ENCODE results near the gene DECR2.
"Not testable (repeated sequence)": the region's sequence is repeated elsewhere in the genome, so short reads cannot be mapped to it uniquely, and the experiment has no call there.

Gene DECR2

DNA sequence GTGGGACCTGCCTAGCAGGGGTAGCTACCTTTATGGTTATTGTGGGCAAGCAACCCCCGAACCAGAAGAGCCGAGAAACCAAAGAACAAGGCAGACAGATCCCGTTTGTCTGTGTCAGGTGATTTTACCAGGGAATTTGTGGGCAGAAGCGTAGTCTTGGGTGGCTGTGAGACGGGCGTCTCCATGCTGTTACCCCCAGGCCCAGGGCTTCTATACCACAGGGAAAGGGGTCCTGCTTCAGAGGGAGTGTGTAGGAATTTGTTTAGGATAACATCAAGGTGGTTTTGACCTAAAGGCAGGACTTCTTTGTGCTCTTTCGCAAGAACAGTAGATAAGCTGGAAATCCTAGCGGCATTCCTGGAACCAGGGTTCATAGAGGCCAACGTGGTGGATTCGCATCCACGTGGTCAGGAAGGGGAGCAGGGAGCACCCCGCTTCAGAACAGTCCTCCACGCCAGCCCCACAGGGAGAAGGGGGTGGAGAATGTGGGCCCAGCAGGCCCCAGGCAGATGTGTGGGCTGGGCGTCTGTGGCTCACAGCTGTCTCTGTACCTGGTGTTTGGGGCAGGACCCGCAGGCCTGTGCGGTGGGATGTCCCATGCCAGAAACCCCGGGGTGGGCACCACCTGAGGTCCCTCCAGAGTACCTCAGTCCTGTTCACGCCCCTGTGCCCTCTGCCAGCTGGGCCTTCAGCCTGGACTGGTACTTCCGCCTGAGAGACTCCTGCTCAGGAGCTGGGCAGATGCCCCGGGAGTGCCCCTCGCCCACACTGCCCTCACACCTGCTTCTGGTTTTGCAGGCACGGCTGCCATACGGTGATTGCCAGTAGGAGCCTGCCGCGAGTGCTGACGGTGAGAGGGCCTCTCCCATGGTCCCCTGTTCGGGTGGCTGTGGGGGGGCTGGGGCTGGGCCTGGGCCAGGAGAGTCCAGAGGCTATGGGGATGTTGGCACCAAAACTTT, 4.1 kb downstream of the DECR2 start:
- DNase-seq, result no peak

DNA sequence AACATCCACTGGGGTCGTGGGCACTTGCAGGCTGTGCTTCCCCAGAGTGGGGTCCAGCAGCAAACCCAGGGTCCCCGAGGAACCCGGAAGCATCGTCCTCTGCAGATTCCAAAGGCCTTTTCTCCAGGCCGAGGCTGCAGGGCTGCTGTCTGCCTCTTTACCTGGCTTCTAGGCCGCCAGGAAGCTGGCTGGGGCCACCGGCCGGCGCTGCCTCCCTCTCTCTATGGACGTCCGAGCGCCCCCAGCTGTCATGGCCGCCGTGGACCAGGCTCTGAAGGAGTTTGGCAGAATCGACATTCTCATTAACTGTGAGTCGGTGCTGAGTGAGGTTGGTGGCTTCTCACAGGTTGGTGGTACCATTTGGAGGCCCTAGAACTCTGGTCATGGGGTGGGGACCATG, 5.6 kb downstream of the DECR2 start:
- no peak for DNase-seq

GRCh38 chr16:410516-411178, 9.0 kb downstream of the DECR2 start:
- no peak for DNase-seq

DNA sequence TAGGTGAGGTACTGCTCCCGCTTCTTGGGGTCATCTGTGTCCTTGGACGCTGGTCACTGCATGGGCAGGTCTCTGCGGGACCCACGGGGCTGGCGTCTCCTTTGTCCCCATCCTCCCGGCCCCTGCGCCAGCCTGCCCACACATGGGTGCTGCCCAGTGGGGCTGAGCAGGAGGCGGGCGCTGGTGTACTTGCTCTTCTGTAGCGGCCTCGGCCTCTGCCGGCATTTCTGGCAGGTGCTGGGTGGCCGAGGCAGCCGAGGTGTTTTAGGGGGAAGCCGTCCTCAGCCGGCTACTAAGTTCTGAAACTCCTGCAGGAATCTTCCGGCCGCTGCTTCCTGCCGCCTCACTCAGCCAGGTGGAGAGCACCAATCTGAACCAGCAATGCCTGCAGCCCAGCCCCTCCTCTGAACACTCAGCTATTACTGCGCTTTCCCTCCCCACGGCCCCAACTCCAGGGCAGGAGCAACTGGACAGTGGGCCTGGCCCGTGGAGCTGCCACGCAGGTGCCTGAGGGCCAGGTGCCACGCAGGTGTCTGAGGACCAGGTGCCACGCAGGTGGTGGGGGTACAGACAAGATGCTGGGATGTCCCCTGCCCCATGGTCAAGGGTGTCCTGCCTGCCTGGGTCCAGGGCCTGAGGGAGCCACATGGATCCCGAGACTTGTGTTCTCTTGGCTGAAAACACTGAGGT, 10.0 kb downstream of the DECR2 start:
- no peak for DNase-seq

DNA sequence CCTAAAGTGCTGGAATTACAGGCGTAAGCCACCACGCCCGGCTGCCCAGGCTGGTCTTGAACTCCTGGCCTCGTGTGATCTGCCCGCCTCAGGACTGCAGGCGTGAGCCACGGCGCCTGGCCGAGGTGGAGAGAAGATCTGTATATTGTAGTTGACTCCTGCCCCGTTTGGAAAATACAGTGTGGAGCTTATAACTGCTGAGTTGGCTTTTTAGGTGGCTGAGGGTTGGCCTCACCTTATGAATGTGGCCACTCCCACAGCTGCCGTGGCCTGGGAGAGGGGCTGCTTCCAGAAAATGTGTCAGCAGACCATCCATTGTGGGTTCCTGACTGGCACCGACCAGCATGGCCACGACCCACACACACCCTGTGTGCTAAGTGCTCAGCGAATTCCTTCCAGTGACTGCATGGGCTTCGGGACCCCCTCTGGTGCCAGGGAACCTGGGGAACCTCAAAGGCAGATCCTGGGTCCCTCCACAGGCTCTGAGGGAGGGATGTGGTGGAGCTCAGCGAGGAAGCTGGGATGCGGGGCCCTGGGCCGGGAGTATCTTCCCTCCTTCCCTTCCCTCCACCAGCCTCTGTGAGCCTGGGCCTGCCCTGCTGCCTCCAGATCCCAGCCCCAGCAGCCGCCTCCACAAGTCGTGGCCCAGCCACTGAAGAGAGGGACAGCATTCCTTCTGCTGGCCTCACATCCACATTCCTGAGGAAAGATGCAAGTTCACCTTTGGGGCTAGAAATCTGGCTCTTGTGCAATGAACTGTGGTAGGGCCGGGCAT, 12.9 kb downstream of the DECR2 start:
- DNase-seq, result no peak

- not testable (repeated sequence) for DNase-seq
These were observed 13.4 kb downstream of the DECR2 start for GRCh38 chr16:415170-415498.

- not testable (repeated sequence) for DNase-seq
These were observed 20.5 kb downstream of the DECR2 start for GRCh38 chr16:422179-422578.

- no peak for DNase-seq
These were observed 22.4 kb downstream of the DECR2 start for GRCh38 chr16:424033-424622.

DNA sequence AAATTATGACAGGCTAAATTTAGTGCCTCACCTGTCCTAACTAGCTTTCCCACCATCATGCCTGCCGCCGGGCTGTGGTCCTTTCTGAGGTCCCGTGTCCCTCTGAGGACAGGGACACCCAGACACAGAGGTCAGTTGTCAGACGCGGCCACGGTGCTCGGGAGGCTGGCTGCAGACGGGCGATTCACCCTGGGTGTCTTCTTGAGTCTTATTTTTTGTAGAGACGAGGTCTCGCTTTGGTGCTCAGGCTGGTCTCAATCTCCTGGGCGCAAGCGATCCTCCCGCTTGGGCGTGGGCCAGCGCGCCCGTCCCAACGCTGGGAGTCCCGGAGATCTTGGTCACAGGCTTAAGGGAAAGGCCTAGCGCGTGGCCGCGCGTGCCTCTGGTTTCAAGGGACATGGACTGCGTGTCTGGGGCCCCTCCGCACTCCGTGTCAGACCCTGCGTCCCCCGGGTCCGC, 23.0 kb downstream of the DECR2 start:
- no peak for DNase-seq

GRCh38 chr16:425082-425718, 23.5 kb downstream of the DECR2 start, which contains the start of gene RAB11FIP3:
Gene RAB11FIP3 (plus strand): TSS chr16:425649. CDS start chr16:426007, 358 bp downstream.
- peak; percentile 79 to 89 for DNase-seq

GRCh38 chr16:425740-426114, 24.0 kb downstream of the DECR2 start:
- no peak for DNase-seq

- no peak for DNase-seq
These were observed 24.6 kb downstream of the DECR2 start for GRCh38 chr16:426115-426905.

DNA sequence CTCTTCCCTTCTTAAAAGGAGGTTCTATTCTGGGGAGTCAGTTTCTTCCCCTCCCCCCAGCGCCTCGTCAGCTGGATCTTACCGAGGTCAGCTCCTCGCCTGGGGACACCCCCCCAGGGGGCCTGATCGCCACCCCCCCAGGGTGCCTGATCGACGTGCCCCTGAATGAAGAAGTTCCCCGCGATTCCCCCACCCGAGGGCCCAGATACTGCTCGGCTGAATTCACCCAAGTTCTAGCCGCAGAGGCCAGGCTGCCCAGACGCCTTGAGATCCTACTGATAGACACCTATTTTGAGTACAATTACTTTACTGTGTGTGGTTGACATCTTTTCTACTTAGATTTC, 25.2 kb downstream of the DECR2 start:
- no peak for DNase-seq

GRCh38 chr16:427250-427649, 25.6 kb downstream of the DECR2 start:
- no peak for DNase-seq

- DNase-seq, result no peak
These were observed 29.2 kb downstream of the DECR2 start for GRCh38 chr16:430904-431303.

DNA sequence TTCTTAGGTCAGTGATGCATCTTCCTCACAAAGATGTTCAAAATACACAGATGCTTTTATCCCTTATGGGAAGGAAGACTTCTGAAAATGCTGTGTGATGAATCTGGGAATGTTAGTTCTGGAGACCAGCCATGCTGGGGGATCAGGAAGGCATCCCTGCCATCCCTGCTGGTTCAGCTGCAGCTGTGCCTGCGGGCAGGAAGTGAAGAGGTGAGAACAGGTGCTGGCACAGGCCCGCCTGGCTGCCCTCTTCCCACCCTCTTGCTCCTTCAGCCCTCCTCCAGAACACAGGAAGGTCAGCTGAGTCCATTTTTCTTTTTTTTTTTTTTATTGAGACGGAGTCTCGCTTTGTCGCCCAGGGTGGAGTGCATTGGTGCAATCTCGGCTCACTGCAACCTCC, 38.9 kb downstream of the DECR2 start:
- DNase-seq, result no peak

DNA sequence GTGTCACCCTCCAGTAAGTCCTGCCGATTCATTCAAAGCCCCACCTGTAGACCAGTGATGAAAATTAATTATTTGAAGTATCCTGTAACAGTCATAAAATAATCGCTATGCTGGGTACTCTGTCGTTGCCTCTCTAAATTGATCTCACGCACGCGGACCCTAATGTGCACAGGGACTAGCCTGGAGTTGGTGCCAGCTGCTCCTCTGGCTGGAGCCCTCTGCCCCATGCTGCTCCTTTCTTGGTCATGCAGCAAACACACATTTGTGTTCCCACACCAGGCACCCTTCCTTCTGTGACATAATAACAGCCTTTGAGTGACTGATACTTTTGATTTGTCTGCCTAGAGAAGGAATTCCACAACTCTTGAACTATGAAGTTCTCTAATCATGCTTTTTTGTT, 39.8 kb downstream of the DECR2 start:
- DNase-seq, result no peak

DNA sequence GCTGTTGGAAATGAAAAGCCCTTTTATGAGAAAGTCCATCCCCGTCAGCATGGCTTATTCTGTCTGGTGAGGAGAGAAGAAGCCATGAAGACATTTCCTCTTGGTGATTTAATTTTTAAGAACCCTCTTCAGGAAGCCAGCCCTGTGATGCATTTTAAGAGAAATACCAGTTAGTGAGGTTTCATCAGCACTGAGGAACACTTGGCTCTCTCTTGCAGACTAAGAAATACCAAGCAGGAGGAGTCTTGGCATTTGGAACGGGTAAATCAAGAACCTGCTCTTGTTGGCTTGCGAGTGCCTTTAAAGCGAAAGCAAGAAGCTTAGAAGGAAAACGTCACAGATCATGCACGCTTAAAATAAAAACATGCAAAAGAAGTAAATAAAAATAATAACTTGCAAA, 41.3 kb downstream of the DECR2 start:
- no peak for DNase-seq

GRCh38 chr16:444027-444426, 42.3 kb downstream of the DECR2 start:
- DNase-seq, result no peak

DNA sequence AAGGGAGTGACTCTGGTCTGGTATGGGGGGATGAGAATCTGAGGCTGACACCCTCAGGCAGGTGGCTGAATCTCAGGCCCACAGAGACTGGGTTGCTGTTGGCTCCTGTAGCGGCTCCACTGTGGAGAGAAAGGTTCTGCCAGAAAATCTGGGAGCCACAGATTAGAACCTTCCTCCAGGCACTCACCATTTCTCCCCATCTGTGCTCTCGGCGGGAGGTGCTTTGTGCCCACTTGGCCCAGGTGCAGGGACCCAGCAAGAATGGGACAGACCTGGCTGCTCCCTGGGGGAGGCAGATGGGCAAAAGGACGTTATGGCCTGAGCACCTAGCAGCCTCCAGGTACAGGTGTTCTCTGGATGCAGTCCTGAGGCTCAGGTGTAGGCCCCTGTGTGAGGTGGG, 43.9 kb downstream of the DECR2 start:
- DNase-seq, result no peak

DNA sequence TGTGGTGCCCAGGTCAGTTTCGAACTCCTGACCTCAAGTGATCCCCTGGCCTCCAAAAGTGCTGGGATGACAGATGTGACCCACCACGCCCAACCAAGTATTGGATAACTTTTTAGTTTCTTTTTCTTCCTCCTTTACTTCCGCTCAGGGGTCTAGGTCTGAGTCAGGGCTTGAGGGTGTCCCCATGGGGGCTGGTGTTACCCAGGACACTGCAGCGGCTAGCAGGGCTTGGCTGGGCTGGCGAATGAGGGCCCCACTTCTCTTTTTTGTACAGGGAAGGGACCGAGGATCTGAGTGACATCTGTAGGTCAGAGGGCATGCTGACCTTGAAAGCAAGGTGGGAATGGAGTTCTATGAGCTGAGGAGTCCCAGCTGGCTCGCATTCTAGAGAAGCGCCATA, 48.7 kb downstream of the DECR2 start:
- DNase-seq, result no peak
